Measurements from ENCODE around the gene SORBS1.

DNA sequence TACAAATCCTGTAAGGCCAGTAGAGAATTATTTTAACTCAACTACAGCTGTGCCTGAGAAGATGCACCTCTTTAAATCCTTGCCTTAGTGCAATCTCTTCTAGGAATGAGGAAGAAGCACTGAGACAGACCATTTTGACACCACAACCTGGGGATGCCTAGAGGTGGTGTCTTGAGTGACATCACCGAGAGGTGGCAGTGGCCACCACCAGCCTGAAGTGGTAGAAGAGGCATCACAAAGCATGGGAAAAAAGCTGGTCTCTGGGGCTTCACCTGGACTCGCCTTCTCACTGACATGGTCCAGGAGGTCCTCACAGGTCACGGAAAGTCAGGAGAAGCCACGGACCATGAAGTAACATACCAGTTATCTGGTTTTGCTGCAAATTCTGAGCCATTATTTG is 171.2 kb downstream of the SORBS1 start:
- TF ChIP-seq EZH2phosphoT487 (IDR thresholded peaks at IDR 0.05; ENCODE audit: insufficient read depth, low read depth) (no peak), EZH2 (IDR thresholded peaks at IDR 0.05; ENCODE audit: insufficient read depth, poor library complexity, severe bottlenecking) (no peak)

All from GM23248 (cell line).